AG08396 (cell line): ENCODE data around the gene ELOVL6.
"Not testable (repeated sequence)": the region's sequence is repeated elsewhere in the genome, so short reads cannot be mapped to it uniquely, and the experiment has no call there.

Experiments
- DNase-seq: peaks from one replicate; pipeline ENCODE4 v3.0.0; 2012; ENCODE audit warnings: low spot score, mixed read lengths

Gene ELOVL6

GRCh38 chr4:110196871-110197528, 1.4 kb downstream of the ELOVL6 start:
- DNase-seq = peak; percentile 40

DNA sequence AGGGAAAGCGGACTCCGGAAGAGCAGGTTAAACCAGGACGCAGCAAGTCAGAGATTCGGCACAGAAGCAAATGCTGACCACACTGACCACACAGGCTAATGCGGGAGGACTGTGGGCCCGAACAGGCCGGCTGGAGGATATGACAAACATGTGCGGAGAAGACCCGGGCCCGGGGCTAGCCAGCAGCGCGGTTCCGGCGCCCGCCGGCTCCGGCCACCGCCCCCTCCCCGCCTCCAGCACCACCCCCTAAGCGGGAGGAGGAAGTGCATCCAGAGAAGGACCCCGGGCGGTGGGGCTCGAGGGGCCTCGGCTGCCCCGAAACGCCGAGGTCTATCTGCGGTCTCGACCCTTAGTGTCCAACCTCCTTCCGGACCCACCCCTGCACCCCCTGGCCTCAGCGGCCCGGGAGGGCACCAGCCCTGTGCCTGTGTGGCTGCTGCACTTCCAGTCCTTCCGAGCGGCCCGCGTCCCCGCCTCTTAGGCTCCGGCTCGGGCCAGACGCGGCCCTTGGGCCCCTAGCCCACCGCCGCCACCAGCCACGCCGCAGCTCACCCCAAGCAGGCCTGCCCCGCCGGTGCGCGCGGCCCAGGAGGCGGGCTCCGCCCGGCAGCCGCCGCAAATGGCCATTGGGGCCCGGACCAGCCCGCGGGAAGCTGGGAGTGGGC, 2.1 kb downstream of the ELOVL6 start:
- peak; percentile 64 for DNase-seq

GRCh38 chr4:110195561-110196205, 2.7 kb downstream of the ELOVL6 start:
- DNase-seq = peak; percentile 8

GRCh38 chr4:110193822-110194761, 4.3 kb downstream of the ELOVL6 start:
- peak; percentile 81 for DNase-seq

DNA sequence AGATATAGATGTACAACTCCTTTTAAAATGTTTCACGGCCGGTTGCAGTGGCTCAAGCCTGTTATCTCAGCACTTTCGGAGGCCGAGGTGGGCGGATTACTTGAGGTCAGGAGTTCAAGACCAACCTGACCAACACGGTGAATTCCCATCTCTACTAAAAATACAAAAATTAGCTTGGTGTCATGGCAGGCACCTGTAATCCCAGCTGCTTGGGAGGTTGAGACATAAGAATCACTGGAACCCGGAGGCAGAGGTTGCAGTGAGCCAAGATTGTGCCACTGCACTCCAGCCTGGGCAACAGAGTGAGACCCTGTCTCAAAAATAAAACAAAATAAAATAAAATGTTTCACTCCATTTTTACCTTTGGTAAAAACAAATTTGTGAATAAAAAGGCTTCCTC, 5.1 kb downstream of the ELOVL6 start:
- not testable (repeated sequence) for DNase-seq

- DNase-seq = no peak
These were observed 8.2 kb downstream of the ELOVL6 start for GRCh38 chr4:110190249-110190648.

DNA sequence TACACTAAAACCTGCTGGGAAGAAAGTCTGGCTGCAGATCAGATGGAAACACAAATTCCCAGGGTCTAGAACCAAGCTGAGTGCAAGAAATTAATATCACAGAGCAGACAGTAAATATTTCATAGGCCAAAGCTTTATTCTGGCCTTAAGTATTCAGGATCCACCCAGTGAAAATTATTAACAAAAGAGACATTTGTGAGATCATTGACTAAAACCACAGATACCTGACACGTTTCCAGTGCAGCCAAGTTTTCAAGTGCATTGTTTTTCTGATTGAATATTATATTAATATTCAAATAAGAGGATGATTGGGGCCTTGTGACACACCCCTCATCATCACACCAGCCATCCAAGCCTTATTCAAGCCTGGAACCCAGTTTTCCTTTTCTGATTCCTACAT, 10.3 kb downstream of the ELOVL6 start:
- DNase-seq = no peak

- DNase-seq = no peak
These were observed 13.6 kb downstream of the ELOVL6 start for GRCh38 chr4:110184791-110185155.

- no peak for DNase-seq
These were observed 14.2 kb downstream of the ELOVL6 start for GRCh38 chr4:110184140-110184790.

DNA sequence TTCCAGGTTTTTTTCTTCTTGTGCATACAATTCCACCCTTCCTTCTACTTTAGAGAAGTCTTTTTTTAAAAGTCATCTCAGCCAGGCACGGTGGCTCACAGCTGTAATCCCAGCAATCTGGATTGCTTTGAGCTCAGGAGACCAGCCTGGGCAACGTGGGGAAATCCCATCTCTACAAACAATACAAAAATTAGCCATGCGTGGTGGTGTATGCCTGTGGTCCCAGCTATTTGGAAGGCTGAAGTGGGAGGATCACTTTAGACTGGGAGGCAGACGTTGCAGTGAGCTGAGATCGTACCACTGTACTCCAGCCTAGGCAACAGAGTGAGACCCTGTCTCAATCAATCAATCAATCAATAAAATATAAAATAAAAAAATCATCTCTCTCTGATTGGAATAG, 14.8 kb downstream of the ELOVL6 start:
- DNase-seq = no peak

DNA sequence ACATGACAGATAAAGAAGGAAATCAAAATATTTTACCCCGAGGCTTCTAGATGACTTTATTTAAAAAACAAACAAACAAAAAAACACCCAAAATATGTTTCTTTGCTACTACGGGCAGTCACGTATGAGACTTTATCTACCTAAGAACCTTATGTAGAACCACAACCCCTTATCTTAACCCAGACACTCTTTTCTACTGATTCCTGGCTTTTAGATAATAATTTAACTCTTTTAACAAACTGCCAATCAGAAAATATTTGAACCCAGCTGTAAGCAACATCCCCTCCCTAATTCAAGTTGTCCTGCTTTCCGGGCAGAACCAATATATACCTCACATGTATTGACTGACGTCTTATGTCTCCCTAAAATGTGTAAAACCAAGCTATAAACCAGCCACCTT, 15.4 kb downstream of the ELOVL6 start:
- DNase-seq = no peak

- DNase-seq = no peak
These were observed 16.5 kb downstream of the ELOVL6 start for GRCh38 chr4:110181890-110182289.

- no peak for DNase-seq
These were observed 22.8 kb downstream of the ELOVL6 start for GRCh38 chr4:110175634-110176033.

DNA sequence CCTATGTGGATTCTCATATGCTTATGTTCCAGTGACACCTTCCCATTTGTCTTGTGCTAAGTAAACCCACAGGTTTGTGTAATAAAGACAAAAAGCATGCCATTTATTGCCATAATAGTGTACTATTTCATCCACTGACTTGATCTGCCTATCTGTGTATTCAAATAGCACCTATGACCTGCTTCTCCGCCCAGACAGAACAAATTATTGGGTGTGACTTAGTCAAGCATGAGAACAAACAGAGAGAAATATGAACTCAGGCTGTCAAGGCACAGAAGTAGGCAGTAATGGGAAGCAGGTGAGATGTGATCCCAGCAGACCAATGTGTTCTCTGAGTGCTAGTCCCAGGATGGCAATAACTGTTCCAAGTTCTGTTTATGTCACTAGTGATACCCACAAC, 25.4 kb downstream of the ELOVL6 start:
- DNase-seq = no peak

DNA sequence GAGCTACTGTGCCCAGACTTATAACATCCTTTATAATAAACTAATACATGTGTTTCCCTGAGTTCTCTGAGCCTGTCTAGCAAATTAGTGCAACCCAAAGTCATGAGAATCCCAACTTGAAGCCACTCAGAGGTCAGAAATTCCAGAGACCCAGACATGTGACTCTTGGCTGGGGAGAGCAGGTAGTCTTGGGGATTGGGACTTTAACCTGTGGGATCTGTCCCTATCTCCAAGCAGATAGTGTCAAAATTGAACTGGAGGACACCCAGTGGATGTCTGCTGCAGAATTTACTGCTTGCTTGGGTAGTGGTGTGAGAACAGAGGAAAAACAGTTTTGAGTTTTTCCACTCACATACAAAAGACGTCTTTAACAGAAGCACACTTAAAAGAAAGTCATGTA, 26.4 kb downstream of the ELOVL6 start:
- DNase-seq = no peak

GRCh38 chr4:110170861-110171260, 27.6 kb downstream of the ELOVL6 start:
- no peak for DNase-seq

DNA sequence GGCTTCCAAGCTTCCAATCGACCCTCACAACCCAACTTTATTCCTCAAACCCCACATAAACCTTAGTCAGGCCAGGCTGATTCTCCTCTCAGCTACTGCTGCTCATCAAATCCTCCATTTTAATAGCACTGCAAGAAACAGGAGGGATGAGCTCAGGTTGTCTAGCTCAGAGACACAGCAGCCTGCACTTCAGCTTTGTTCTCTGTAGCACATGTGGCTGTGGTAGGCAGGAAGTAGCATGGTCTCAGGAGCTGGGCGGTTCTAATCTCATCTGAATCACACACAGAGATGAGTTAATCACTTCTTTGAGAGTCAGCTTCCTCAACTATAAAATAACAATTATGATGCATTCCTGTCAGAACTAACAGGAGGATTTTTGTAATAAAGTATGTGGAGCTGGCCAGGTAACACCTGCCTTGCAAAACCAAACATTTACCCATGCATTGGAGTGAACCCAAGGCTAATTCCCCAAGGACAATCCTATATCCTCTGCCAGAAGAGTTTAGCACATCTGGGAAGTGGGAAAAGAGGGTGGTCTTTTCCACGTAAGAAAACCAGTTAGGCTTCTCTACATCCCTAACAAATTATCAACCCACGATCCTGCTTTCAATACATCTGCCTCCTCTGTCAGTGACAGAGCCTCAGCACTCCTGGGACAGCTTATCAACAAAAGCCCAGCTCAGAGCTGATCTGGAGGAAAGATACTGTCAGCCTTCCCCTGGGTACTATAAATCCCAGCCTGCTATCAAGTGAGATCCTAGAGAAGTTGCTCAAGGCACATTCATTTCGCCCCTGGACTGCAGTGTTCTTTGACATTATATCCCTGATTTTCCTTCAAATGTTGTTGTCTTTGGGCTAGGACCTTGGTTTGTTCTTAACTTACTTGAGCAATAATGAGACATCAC, 32.8 kb downstream of the ELOVL6 start:
- peak; percentile 16 for DNase-seq

- DNase-seq = no peak
These were observed 33.6 kb downstream of the ELOVL6 start for GRCh38 chr4:110164856-110165255.

GRCh38 chr4:110164251-110164650, 34.2 kb downstream of the ELOVL6 start:
- peak; percentile 11 for DNase-seq

DNA sequence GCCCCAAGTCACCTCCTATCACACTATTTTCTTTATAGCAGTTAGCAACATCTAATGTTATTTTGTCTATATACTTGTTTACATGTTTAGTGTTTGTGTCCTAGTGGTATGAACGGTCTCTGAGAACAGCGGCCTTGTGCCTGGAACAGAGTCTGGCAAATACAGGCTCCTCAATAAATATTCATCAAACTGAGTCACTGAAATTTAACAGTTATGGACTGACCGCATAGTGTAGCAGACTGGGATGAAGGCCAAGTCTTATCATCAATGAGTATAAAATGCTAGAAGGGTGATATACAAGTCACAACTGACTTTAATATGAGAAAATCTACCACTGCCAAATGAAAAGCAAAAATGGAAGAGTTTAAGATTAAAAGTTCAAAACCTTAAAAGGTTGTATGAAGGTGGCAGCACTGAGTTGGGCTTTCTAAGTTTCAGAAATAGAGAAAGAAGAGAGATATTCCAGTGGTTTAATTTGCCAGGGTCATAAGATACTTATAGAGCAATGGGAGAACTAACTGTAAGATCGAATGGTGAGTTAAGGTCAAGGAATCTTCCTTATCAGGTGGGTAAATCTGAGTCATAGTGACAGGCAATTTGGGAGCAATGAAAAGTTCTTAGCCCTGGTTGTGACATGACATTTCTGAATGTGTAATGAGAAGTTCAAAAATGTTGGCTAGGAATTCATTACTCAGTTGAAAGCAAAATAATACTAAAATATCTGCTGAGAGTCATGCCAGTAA, 34.9 kb downstream of the ELOVL6 start:
- peak; percentile 25 for DNase-seq
